ENCODE data around the gene CDH18.

DNA sequence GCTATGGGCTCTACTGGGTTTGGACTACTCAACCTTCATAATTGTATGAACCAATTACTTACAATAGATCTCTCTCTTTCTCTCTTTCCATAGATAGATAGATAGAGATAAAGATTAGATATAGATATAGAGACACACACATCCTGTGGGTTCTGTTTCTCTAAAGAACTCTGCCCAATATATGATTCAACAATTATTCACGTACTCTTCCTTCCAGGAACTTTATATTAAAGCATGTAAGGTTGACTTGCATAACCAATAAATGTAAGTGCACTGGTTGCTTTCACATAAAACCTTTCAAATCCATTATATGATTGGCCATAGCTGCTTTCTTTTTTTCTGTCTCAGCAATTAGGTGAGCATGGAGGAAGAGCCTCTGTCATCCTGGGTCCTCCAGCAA is 46.7 kb upstream of the CDH18 start:
- TF ChIP-seq POLR2AphosphoS5 (IDR thresholded peaks at IDR 0.05; ENCODE audit: low read depth, low read length): no peak
- no peak for TF ChIP-seq SIN3A (IDR thresholded peaks at IDR 0.05; ENCODE audit: borderline replicate concordance, insufficient read depth, low read length)
